ENCODE measurements around the gene NKTR. TPM values are rescaled to one million over a fixed set of nuclear protein-coding genes. Genes with fewer than 3 reads are reported as not detected.

Gene NKTR
- polyA plus RNA-seq, 1 donor (not counting 4 experiments of a cell fraction or from before 2014, with no cell fraction given), result 38.6 TPM

DNA sequence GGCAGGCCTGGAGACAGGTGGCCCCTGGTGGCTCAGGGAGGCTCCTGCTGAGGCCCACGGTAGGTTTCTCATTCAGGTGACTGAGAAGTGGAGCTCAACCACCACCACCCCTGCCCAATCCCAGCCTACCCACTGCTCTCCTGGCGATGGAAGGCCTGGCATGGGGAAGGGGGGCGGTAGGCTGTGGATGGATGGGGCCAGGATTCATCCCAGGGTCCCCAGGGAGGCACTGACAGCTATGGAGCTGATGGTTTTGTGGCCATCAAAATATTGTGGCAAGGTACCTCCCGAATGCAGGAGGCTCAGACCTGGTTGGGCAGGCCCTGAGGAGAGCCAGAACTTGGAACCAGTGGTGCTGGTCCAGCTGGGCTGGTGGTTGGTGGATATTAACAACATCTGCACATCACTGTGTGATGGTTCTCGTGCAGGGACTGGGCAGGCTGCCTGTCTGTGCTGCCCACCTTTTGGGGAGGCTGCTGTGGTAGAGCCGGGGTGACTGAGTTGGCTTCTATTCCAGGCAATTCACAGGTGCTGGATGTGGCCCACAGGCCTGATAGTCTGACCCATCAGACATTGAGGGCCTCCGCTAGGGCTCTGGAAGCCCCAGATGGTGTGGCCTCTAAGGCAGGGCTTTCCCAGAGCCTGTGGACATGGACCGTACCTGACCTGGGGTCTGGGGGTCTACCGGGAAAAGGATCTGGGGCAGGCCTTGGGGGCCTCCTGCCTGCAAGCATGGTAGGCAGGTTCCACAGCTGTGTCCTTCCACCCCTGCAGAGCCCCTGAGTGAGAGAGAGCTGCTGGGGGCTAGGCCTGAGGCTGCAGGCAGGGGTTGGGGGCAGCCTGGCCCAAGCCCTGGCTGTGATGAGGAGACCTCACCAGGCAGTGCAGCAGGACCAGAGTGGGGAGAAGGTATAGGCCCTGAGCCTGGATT is 56.5 kb downstream of the NKTR start:
- no peak overlapping the region for H3K27ac ChIP-seq (ENCODE audit: control insufficient read depth, insufficient read depth, low read length)
- dilution Hi-C loops (cut with MboI; ENCODE audit: extremely low pct_ligation_motif_present, low sequenced_read_pairs), result no loop called here
- H3K4me1 ChIP-seq (ENCODE audit: control insufficient read depth, extremely low read depth, insufficient read depth, low read length), result peaks cover 32% of the 10 kb centered on the region

DNA sequence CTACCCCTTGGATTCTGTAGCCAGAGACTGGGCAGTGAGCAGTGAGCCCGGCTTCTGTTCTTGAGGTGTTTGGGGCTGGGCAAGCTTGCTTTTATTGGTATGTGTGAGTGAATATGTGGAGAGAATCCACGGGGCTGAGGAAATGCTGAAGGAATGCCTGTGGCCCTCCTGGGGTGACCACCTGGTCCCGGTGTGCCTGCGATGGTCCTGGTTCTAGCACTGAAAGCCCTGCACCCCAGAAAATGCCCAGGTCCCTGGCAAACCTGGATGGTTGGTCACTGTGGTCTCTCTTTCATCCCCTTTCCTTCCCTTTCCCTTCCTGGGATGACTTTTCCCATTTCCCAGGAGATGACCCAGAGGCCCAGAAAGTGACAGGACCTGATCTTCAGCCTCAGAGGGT is 57.2 kb downstream of the NKTR start:
- peaks cover 25% of the 10 kb centered on the region for H3K4me1 ChIP-seq (ENCODE audit: control insufficient read depth, extremely low read depth, insufficient read depth, low read length)
- TF ChIP-seq EZH2 (IDR thresholded peaks at IDR 0.05; ENCODE audit: low read length) (no peak), CTCF (optimal IDR thresholded peaks at IDR 0.05 in 1 of 3, IDR thresholded peaks at IDR 0.05 in 1 of 3, conservative IDR thresholded peaks at IDR 0.05 in 1 of 3; ENCODE audit: extremely low read depth in 1 of 3, insufficient read depth in 2 of 3, low read length in 3 of 3) (no peak)
- DNase-seq (ENCODE audit: low read depth, low spot score) (no peak), FAIRE-seq (no peak)
- H3K27ac ChIP-seq (ENCODE audit: control insufficient read depth, insufficient read depth, low read length), result no peak overlapping the region
- H3K79me2 ChIP-seq (ENCODE audit: control insufficient read depth, insufficient read depth, low read length), result peaks cover 12% of the 10 kb centered on the region
- dilution Hi-C loops (cut with MboI; ENCODE audit: extremely low pct_ligation_motif_present, low sequenced_read_pairs), result no loop called here
- no peak overlapping the region for H3K4me3 ChIP-seq (ENCODE audit: control insufficient read depth in 2 of 3, extremely low read depth in 1 of 3, insufficient read depth in 2 of 3, low read depth in 1 of 3, low read length in 3 of 3)
- H2AFZ ChIP-seq (ENCODE audit: control insufficient read depth, low read length), result no peak overlapping the region
- no peaks in the 10 kb centered on the region for H3K9me3 ChIP-seq (ENCODE audit: control insufficient read depth, low read depth, low read length)
- no peaks in the 10 kb centered on the region for H3K27me3 ChIP-seq (ENCODE audit: control insufficient read depth, extremely low read depth, insufficient read depth, low read length)
- peaks cover 2% of the 10 kb centered on the region for H3K9me1 ChIP-seq (ENCODE audit: control insufficient read depth, extremely low read depth, insufficient read depth, low read length)
- H3K4me2 ChIP-seq (ENCODE audit: control insufficient read depth, extremely low read depth, insufficient read depth, low read depth, low read length), result no peak overlapping the region
- no peak overlapping the region for H3K9ac ChIP-seq (ENCODE audit: control insufficient read depth, extremely low read depth, insufficient read depth, low read length)
- peaks cover 3% of the 10 kb centered on the region for H4K20me1 ChIP-seq (ENCODE audit: control insufficient read depth, extremely low read depth, insufficient read depth, low read length)
- H3K36me3 ChIP-seq (ENCODE audit: control insufficient read depth in 2 of 2, extremely low read depth in 1 of 2, insufficient read depth in 2 of 2, low read length in 2 of 2), result peaks cover 13 to 14% of the 10 kb centered on the region in 2 experiments

More for the DNA sequence above, 56.5 kb downstream of the NKTR start:
- Histone ChIP-seq H3K9me1 (ENCODE audit: control insufficient read depth, extremely low read depth, insufficient read depth, low read length) (peaks cover 7% of the 10 kb centered on the region), H3K79me2 (ENCODE audit: control insufficient read depth, insufficient read depth, low read length) (peaks cover 12% of the 10 kb centered on the region), H4K20me1 (ENCODE audit: control insufficient read depth, extremely low read depth, insufficient read depth, low read length) (peaks cover 3% of the 10 kb centered on the region), H3K9me3 (ENCODE audit: control insufficient read depth, low read depth, low read length) (no peaks in the 10 kb centered on the region), H3K4me2 (ENCODE audit: control insufficient read depth, extremely low read depth, insufficient read depth, low read depth, low read length) (no peak overlapping the region), H3K36me3 (ENCODE audit: control insufficient read depth in 2 of 2, extremely low read depth in 1 of 2, insufficient read depth in 2 of 2, low read length in 2 of 2) (peaks cover 13 to 14% of the 10 kb centered on the region in 2 experiments), H3K27me3 (ENCODE audit: control insufficient read depth, extremely low read depth, insufficient read depth, low read length) (no peaks in the 10 kb centered on the region), H2AFZ (ENCODE audit: control insufficient read depth, low read length) (no peak overlapping the region), H3K4me3 (ENCODE audit: control insufficient read depth in 2 of 3, extremely low read depth in 1 of 3, insufficient read depth in 2 of 3, low read depth in 1 of 3, low read length in 3 of 3) (no peak overlapping the region), H3K9ac (ENCODE audit: control insufficient read depth, extremely low read depth, insufficient read depth, low read length) (no peak overlapping the region)
- TF ChIP-seq EZH2 (IDR thresholded peaks at IDR 0.05; ENCODE audit: low read length) (no peak), CTCF (optimal IDR thresholded peaks at IDR 0.05 in 1 of 3, IDR thresholded peaks at IDR 0.05 in 1 of 3, conservative IDR thresholded peaks at IDR 0.05 in 1 of 3; ENCODE audit: extremely low read depth in 1 of 3, insufficient read depth in 2 of 3, low read length in 3 of 3) (no peak)
- FAIRE-seq (no peak), DNase-seq (ENCODE audit: low read depth, low spot score) (no peak)

All from keratinocyte (primary cell).